ENCODE measurements around the gene TERT. TPM values are rescaled to one million over a fixed set of nuclear protein-coding genes. Genes with fewer than 3 reads are reported as not detected.

The TERT gene
- polyA plus RNA-seq, 1 donor from 2014 or later, result not detected

GRCh38 chr5:1315018-1315708 lies 20.3 kb upstream of the TERT start:
- Histone ChIP-seq H3K27me3 (ENCODE audit: insufficient read depth, low read depth, low read length) (no peaks in the 10 kb centered on the region), H3K4me2 (ENCODE audit: low read length) (no peak overlapping the region), H2AFZ (ENCODE audit: low read depth, low read length) (no peak overlapping the region)

GRCh38 chr5:1314564-1314982 lies 19.7 kb upstream of the TERT start:
- Histone ChIP-seq H3K27ac (ENCODE audit: low read length) (no peak overlapping the region), H4K20me1 (ENCODE audit: insufficient read depth) (no peaks in the 10 kb centered on the region), H3K9ac (ENCODE audit: low read length) (no peak overlapping the region), H3K9me2 (ENCODE audit: insufficient read depth, low read length) (no peaks in the 10 kb centered on the region), H3K27me3 (ENCODE audit: insufficient read depth, low read depth, low read length) (no peaks in the 10 kb centered on the region), H2AFZ (ENCODE audit: low read depth, low read length) (no peak overlapping the region), H3K36me3 (ENCODE audit: insufficient read depth, low read length) (no peaks in the 10 kb centered on the region), H3K79me2 (replicated peaks; ENCODE audit: insufficient read depth, low read length) (no peaks in the 10 kb centered on the region), H3F3A (ENCODE audit: insufficient read depth, low read length, poor library complexity, severe bottlenecking) (no peaks in the 10 kb centered on the region), H3K4me3 (ENCODE audit: low read length) (no peak overlapping the region), H3K9me3 (ENCODE audit: low read length) (no peaks in the 10 kb centered on the region), H3K4me2 (ENCODE audit: low read length) (no peak overlapping the region)
- TF ChIP-seq POLR2AphosphoS5 (IDR thresholded peaks at IDR 0.05) (no peak), RAD21 (conservative IDR thresholded peaks at IDR 0.05) (no peak), REST (IDR thresholded peaks at IDR 0.05; ENCODE audit: borderline replicate concordance) (no peak), EP300 (conservative IDR thresholded peaks at IDR 0.05; ENCODE audit: poor library complexity, severe bottlenecking) (no peak), SMC3 (conservative IDR thresholded peaks at IDR 0.05; ENCODE audit: poor library complexity) (no peak), CTCF (IDR thresholded peaks at IDR 0.05; ENCODE audit: poor library complexity, severe bottlenecking) (no peak)

More at GRCh38 chr5:1315018-1315708, 20.3 kb upstream of the TERT start:
- Histone ChIP-seq H3K9ac (ENCODE audit: low read length) (no peak overlapping the region), H4K20me1 (ENCODE audit: insufficient read depth) (no peaks in the 10 kb centered on the region), H3K79me2 (replicated peaks; ENCODE audit: insufficient read depth, low read length) (no peaks in the 10 kb centered on the region), H3K36me3 (ENCODE audit: insufficient read depth, low read length) (no peaks in the 10 kb centered on the region), H3K9me3 (ENCODE audit: low read length) (no peaks in the 10 kb centered on the region), H3K27ac (ENCODE audit: low read length) (no peak overlapping the region), H3K4me3 (ENCODE audit: low read length) (no peak overlapping the region), H3K9me2 (ENCODE audit: insufficient read depth, low read length) (no peaks in the 10 kb centered on the region), H3F3A (ENCODE audit: insufficient read depth, low read length, poor library complexity, severe bottlenecking) (no peaks in the 10 kb centered on the region)
- TF ChIP-seq RAD21 (conservative IDR thresholded peaks at IDR 0.05) (no peak), EP300 (conservative IDR thresholded peaks at IDR 0.05; ENCODE audit: poor library complexity, severe bottlenecking) (no peak), CTCF (IDR thresholded peaks at IDR 0.05; ENCODE audit: poor library complexity, severe bottlenecking) (no peak), TAF1 (IDR thresholded peaks at IDR 0.05; ENCODE audit: low read depth) (no peak), MXI1 (conservative IDR thresholded peaks at IDR 0.05; ENCODE audit: poor library complexity, severe bottlenecking) (no peak), EZH2 (IDR thresholded peaks at IDR 0.05; ENCODE audit: borderline replicate concordance, insufficient read depth, low read length, poor library complexity, severe bottlenecking) (no peak), REST (IDR thresholded peaks at IDR 0.05; ENCODE audit: borderline replicate concordance) (no peak)

All from neural cell (in vitro differentiated cells).